HepG2 (cell line): ENCODE data around the gene RAC2. TPM values are rescaled to one million over a fixed set of nuclear protein-coding genes. Genes with fewer than 3 reads are reported as not detected.

Experiments used
- HMGXB4 ChIP-seq, 2 experiments: sonication (generic) in 1 of 2; formaldehyde crosslinking in 1 of 2; IDR thresholded peaks; 2 replicates each; pipeline versions ENCODE4 v1.4.0 to v1.6.1; 2018 to 2020; ENCODE audit warnings: missing genetic modification reagents in 2 of 2, borderline replicate concordance in 1 of 2, low read depth in 1 of 2, mild to moderate bottlenecking in 1 of 2, missing biosample characterization in 1 of 2
- MEIS2 ChIP-seq: sonication (generic); formaldehyde crosslinking; IDR thresholded peaks from 2 replicates; pipeline ENCODE4 v1.9.0; 2021; ENCODE audit warnings: mild to moderate bottlenecking, missing genetic modification reagents
- MIER2 ChIP-seq: IDR thresholded peaks from 2 replicates; pipeline ENCODE4 v1.6.1; 2016; ENCODE audit warnings: missing biosample characterization, missing genetic modification reagents
- NCOR1 ChIP-seq: fragments of 200-600 bp; sonication (generic); IDR thresholded peaks from 2 replicates; pipeline ENCODE4 v1.7.0; 2017; ENCODE audit warnings: antibody characterized with exemption, low read length, borderline replicate concordance
- NR2F6 ChIP-seq, 2 experiments: IDR thresholded peaks; 2 replicates each; pipeline ENCODE4 v1.6.1; 2016; ENCODE audit warnings: antibody characterized with exemption in 1 of 2, mild to moderate bottlenecking in 1 of 2
- REPIN1 ChIP-seq: sonication (generic); formaldehyde crosslinking; IDR thresholded peaks from 2 replicates; pipeline ENCODE4 v1.8.0; 2022; ENCODE audit warnings: missing genetic modification reagents, low read depth, mild to moderate bottlenecking, borderline replicate concordance
- SATB2 ChIP-seq: sonication (generic); formaldehyde crosslinking; IDR thresholded peaks from 2 replicates; pipeline ENCODE4 v1.5.0; 2020; ENCODE audit warnings: missing genetic modification reagents
- ZNF263 ChIP-seq: sonication (generic); formaldehyde crosslinking; IDR thresholded peaks from 2 replicates; pipeline ENCODE4 v1.4.0; 2020; ENCODE audit warnings: missing genetic modification reagents
- ZNF704 ChIP-seq: sonication (generic); formaldehyde crosslinking; IDR thresholded peaks from 2 replicates; pipeline ENCODE4 v1.8.1; 2023; ENCODE audit warnings: mild to moderate bottlenecking, inconsistent platforms, moderate library complexity, missing genetic modification reagents, borderline replicate concordance
- ZNF747 ChIP-seq: sonication (generic); formaldehyde crosslinking; IDR thresholded peaks from 2 replicates; pipeline ENCODE4 v1.8.1; 2023; ENCODE audit warnings: missing genetic modification reagents, mild to moderate bottlenecking, borderline replicate concordance
- polyA plus RNA-seq, 8 experiments: library from polyadenylated mRNA; depleted of rRNA in 3 of 8; stranded (reverse) in 7 of 8; unstranded in 1 of 8; fragments of >200 nt; fragmentation: Illumina TruSeq in 4 of 8; extraction: Trizol in 4 of 8; gene quantifications; 2 replicates each; pipeline versions ENCODE4 v1.2.1 to v1.2.3, GENCODE V29; 2011 to 2016; ENCODE audit warnings: low read depth in 4 of 8, missing spikeins in 1 of 8, mixed read lengths in 1 of 8; ENCODE audit not compliant: insufficient read depth in 1 of 8
- total RNA-seq, 5 experiments: library from RNA; depleted of rRNA; stranded (reverse); fragments of >200 nt; fragmentation: Illumina TruSeq; extraction: Trizol; gene quantifications; 2 replicates each; pipeline ENCODE4 v1.2.3, GENCODE V29; 2016; ENCODE audit warnings: low read depth in 1 of 5
- TF ChIP-seq, protein P1 (sequence below): sonication (generic); formaldehyde crosslinking; IDR thresholded peaks from 2 replicates; pipeline ENCODE4 v1.5.1; 2020; ENCODE audit warnings: mild to moderate bottlenecking, moderate library complexity, missing genetic modification reagents
- TF ChIP-seq, protein P2 (sequence below), 2 experiments: sonication (generic) in 1 of 2; formaldehyde crosslinking in 1 of 2; IDR thresholded peaks; 2 replicates each; pipeline versions ENCODE4 v1.4.0 to v1.6.1; 2016 to 2020; ENCODE audit warnings: borderline replicate concordance in 1 of 2, low read depth in 1 of 2, mild to moderate bottlenecking in 1 of 2, missing genetic modification reagents in 1 of 2
- TF ChIP-seq, protein P3 (sequence below): sonication (generic); formaldehyde crosslinking; IDR thresholded peaks from 2 replicates; pipeline ENCODE4 v1.4.0; 2020; ENCODE audit warnings: missing genetic modification reagents
- TF ChIP-seq, protein P4 (sequence below): IDR thresholded peaks from 2 replicates; pipeline ENCODE4 v1.6.1; 2016; ENCODE audit warnings: mild to moderate bottlenecking, missing biosample characterization, missing genetic modification reagents

RAC2 gene
- total and polyA plus RNA-seq, 2 of the 13 experiments (the other 11 are each of a cell fraction or from before 2014, with no cell fraction given): 0.73 TPM; not detected in 1

GRCh38 chr22:37196539-37197450 is 47.3 kb downstream of the RAC2 start (continued):
- TF ChIP-seq SATB2 (CRISPR knock-in tag): no peak
- TF ChIP-seq MEIS2: 0 out of 2 replicates have a peak, but pooled peaks have one; percentile 41
- peak; percentile 80; the same call in 1 of the 2 replicates for TF ChIP-seq NCOR1
- TF ChIP-seq, protein P1, sequence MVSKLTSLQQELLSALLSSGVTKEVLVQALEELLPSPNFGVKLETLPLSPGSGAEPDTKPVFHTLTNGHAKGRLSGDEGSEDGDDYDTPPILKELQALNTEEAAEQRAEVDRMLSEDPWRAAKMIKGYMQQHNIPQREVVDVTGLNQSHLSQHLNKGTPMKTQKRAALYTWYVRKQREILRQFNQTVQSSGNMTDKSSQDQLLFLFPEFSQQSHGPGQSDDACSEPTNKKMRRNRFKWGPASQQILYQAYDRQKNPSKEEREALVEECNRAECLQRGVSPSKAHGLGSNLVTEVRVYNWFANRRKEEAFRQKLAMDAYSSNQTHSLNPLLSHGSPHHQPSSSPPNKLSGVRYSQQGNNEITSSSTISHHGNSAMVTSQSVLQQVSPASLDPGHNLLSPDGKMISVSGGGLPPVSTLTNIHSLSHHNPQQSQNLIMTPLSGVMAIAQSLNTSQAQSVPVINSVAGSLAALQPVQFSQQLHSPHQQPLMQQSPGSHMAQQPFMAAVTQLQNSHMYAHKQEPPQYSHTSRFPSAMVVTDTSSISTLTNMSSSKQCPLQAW (CRISPR knock-in tag): 0 out of 2 replicates have a peak, but pooled peaks have one; percentile 20
- TF ChIP-seq REPIN1: peak; percentile 68; the same call in 1 of the 2 replicates
- peak in 1 of 2 experiments; percentile 42; a peak in 2 of 4 replicates for TF ChIP-seq HMGXB4 (CRISPR knock-in tag; IDR thresholded peaks at IDR 0.05; ENCODE audit: borderline replicate concordance in 1 of 2, low read depth in 1 of 2)
- 0 out of 2 replicates have a peak, but pooled peaks have one; percentile 56 for TF ChIP-seq ZNF747 (CRISPR knock-in tag)
- TF ChIP-seq ZNF263 (CRISPR knock-in tag): peak; percentile 73; the same call in 1 of the 2 replicates
- TF ChIP-seq, protein P2, sequence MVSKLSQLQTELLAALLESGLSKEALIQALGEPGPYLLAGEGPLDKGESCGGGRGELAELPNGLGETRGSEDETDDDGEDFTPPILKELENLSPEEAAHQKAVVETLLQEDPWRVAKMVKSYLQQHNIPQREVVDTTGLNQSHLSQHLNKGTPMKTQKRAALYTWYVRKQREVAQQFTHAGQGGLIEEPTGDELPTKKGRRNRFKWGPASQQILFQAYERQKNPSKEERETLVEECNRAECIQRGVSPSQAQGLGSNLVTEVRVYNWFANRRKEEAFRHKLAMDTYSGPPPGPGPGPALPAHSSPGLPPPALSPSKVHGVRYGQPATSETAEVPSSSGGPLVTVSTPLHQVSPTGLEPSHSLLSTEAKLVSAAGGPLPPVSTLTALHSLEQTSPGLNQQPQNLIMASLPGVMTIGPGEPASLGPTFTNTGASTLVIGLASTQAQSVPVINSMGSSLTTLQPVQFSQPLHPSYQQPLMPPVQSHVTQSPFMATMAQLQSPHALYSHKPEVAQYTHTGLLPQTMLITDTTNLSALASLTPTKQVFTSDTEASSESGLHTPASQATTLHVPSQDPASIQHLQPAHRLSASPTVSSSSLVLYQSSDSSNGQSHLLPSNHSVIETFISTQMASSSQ (IDR thresholded peaks at IDR 0.05; ENCODE audit: low read depth): no peak
- TF ChIP-seq, protein P2 (CRISPR knock-in tag; IDR thresholded peaks at IDR 0.05; ENCODE audit: borderline replicate concordance): peak; percentile 54; the same call in 1 of the 2 replicates
- TF ChIP-seq NR2F6 (IDR thresholded peaks at IDR 0.05): peak; percentile 76
- TF ChIP-seq NR2F6 (CRISPR knock-in tag; IDR thresholded peaks at IDR 0.05): peak; percentile 78
- TF ChIP-seq, protein P3, sequence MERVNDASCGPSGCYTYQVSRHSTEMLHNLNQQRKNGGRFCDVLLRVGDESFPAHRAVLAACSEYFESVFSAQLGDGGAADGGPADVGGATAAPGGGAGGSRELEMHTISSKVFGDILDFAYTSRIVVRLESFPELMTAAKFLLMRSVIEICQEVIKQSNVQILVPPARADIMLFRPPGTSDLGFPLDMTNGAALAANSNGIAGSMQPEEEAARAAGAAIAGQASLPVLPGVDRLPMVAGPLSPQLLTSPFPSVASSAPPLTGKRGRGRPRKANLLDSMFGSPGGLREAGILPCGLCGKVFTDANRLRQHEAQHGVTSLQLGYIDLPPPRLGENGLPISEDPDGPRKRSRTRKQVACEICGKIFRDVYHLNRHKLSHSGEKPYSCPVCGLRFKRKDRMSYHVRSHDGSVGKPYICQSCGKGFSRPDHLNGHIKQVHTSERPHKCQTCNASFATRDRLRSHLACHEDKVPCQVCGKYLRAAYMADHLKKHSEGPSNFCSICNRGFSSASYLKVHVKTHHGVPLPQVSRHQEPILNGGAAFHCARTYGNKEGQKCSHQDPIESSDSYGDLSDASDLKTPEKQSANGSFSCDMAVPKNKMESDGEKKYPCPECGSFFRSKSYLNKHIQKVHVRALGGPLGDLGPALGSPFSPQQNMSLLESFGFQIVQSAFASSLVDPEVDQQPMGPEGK (CRISPR knock-in tag): peak; percentile 89
- peak; percentile 75; the same call in 1 of the 2 replicates for TF ChIP-seq MIER2 (CRISPR knock-in tag)
- no peak for TF ChIP-seq ZNF704 (CRISPR knock-in tag)
- TF ChIP-seq, protein P4, sequence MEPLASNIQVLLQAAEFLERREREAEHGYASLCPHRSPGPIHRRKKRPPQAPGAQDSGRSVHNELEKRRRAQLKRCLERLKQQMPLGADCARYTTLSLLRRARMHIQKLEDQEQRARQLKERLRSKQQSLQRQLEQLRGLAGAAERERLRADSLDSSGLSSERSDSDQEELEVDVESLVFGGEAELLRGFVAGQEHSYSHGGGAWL: no peak
